GM18520 (cell line): Measurements from ENCODE around the gene AMIGO1.

Source experiments
- ATAC-seq: cut with Tn5 transposase; IDR thresholded peaks from one replicate; pipeline ENCODE4 v1.9.1; 2021; ENCODE audit not compliant: unreplicated experiment

The AMIGO1 gene

DNA sequence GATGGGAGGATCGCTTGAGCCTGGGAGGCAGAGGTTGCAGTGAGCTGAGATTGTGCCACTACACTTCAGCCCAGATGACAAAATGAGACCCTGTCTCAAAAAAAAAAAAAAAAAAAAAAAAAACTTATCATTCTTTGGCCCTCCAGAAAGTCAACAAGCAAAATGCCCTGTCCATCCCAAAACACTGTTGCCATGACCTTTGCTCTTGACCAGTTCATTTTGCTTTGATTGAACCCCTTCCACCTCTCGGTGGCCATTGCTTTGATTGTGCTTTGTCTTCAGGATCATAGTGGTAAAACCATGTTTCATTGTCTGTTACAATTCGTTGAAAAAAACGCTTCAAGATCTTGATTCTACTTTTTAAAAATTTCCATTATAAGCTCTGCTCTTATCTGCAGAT lies 51.7 kb downstream of the AMIGO1 start:
- no peak for ATAC-seq

GRCh38 chr1:109454497-109455133 lies 54.9 kb downstream of the AMIGO1 start:
- ATAC-seq, result no peak
